ENCODE measurements around the gene GLCE.

Gene GLCE

GRCh38 chr15:69160141-69160993, at the start of gene GLCE:
GLCE (plus strand) TSS chr15:69160635; CDS start chr15:69255807, 95,172 bp downstream.
- peak; percentile 85 to 88 (median 86) for DNase-seq (ENCODE audit: low read depth in 3 of 3)

- DNase-seq (ENCODE audit: low read depth in 3 of 3): no peak
Observed at GRCh38 chr15:69114331-69114928, 46.0 kb upstream of the GLCE start.

GRCh38 chr15:69115031-69115430, 45.4 kb upstream of the GLCE start:
- DNase-seq (ENCODE audit: low read depth in 3 of 3): no peak

- DNase-seq (ENCODE audit: low read depth in 3 of 3): no peak
Observed at GRCh38 chr15:69116391-69116790, 44.0 kb upstream of the GLCE start.

- no peak for DNase-seq (ENCODE audit: low read depth in 3 of 3)
Observed at GRCh38 chr15:69117431-69117871, 43.0 kb upstream of the GLCE start.

GRCh38 chr15:69118089-69118488, 42.3 kb upstream of the GLCE start:
- no peak for DNase-seq (ENCODE audit: low read depth in 3 of 3)

- no peak for DNase-seq (ENCODE audit: low read depth in 3 of 3)
Observed at GRCh38 chr15:69119001-69119400, 41.4 kb upstream of the GLCE start.

GRCh38 chr15:69119683-69120395, 40.6 kb upstream of the GLCE start:
- DNase-seq (ENCODE audit: low read depth in 3 of 3): no peak

GRCh38 chr15:69120732-69121131, 39.7 kb upstream of the GLCE start:
- DNase-seq (ENCODE audit: low read depth in 3 of 3): no peak

GRCh38 chr15:69121198-69121828, 39.1 kb upstream of the GLCE start:
- DNase-seq (ENCODE audit: low read depth in 3 of 3): no peak

GRCh38 chr15:69125236-69125635, 35.2 kb upstream of the GLCE start:
- no peak for DNase-seq (ENCODE audit: low read depth in 3 of 3)

GRCh38 chr15:69126054-69126469, 34.4 kb upstream of the GLCE start:
- DNase-seq (ENCODE audit: low read depth in 3 of 3): no peak

- no peak for DNase-seq (ENCODE audit: low read depth in 3 of 3)
Observed at GRCh38 chr15:69127306-69127705, 33.1 kb upstream of the GLCE start.

- DNase-seq (ENCODE audit: low read depth in 3 of 3): no peak
Observed at GRCh38 chr15:69128667-69129311, 31.6 kb upstream of the GLCE start.

GRCh38 chr15:69131362-69132220, 28.8 kb upstream of the GLCE start:
- DNase-seq (ENCODE audit: low read depth in 3 of 3): no peak

- no peak for DNase-seq (ENCODE audit: low read depth in 3 of 3)
Observed at GRCh38 chr15:69132430-69132829, 28.0 kb upstream of the GLCE start.

GRCh38 chr15:69132977-69133861, 27.2 kb upstream of the GLCE start:
- no peak for DNase-seq (ENCODE audit: low read depth in 3 of 3)

GRCh38 chr15:69133862-69134519, 26.4 kb upstream of the GLCE start:
- DNase-seq (ENCODE audit: low read depth in 3 of 3): no peak

- no peak for DNase-seq (ENCODE audit: low read depth in 3 of 3)
Observed at GRCh38 chr15:69134791-69135190, 25.6 kb upstream of the GLCE start.
